NCI-H748 treated with DMSO at 0.1 percent for 48 hours (cell line): ENCODE data around the gene PLEKHF1.

Experiments
- DNase-seq: peaks from one replicate; lab custom pipeline; 2025; lab: John Stamatoyannopoulos, UW

The PLEKHF1 gene

DNA sequence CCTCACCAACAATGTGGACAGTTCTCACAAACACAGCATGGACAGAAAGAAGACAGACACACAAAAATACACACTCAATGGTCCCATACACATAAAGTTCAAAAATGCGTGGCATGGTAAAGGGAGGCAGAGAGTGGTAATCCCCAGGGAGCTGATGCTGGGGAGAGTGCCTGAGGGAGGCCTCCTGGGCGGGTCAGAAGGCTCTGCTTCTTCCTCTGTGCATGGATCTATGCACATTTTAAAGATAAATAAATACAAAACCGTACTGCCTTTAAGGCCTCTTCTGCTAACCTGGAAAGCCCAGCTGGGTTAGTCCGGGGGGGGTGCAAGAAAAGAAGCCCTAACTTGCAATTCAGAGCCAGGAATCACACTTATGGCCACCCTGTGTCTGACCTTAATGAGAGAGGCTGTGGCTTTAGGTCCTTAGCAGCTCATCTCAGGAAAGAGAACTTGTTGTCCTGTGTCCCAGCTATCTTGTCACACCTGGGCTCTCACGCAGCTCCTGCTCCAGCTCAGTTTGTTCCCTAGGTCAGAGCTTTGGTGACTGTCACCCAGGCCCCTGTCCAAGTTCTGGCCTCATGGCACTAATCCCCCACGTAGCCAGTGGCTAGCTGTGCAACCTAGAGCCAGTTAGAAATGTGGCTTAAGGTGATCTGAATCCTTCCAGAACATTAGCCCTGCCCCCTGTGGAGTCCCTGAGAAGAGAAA lies 30.7 kb upstream of the PLEKHF1 start:
- DNase-seq = no peak

DNA sequence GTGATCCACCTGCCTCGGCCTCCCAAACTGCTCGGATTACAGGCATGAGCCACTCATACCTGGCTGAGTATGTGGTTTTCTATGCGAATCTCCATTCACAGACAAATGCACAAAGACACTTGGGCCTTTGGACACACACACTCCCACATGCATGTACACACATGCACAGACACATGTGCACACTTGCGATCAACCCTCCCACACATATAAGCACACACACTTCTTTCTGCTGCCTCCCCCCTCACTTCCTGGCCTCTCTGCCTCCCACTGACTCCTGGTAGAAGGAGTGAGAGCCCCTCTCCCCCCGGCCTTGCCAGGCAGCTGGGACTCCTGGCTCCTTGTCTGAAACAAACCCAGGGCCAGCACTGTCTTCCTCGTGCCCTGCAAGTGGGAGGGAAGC lies 29.3 kb upstream of the PLEKHF1 start:
- no peak for DNase-seq

DNA sequence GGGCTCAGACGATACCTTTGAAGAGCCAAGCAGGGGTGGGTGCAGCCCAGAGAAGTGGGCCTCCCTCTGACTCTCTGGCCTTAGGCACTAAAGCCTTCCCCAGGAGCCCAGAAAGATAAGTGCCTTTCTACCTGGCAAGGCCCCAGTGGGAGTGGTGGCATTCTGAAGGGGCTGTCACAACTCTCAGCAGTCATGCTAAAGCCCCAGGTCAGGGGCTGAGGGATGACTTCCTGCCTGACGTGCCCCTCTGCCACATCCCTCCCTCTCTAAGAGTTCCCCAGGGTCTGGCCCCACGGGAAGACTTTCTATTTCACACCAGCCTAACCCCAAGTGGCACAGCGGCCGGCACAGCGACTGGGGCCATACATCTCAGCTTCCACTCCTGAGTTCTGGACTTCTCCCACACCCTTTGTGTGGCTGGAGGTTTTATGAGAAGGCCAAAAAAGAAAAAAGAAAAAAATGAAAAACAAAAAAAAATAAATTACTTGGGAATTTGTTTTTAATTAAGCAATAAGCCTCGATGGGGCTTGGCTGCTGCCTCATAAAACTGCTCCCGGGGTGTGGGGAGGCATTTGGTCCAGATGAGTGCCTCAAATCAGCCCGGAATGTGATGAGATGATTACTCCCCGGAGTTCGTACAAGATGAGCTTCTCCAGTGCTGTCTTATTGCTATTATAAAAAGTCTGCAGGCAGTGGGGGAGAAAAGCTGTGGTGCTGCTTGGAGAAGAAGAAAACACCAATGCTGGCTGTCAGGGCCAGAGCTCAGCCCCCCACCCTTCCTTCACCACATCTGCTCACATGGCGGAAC lies 28.5 kb upstream of the PLEKHF1 start:
- no peak for DNase-seq

DNA sequence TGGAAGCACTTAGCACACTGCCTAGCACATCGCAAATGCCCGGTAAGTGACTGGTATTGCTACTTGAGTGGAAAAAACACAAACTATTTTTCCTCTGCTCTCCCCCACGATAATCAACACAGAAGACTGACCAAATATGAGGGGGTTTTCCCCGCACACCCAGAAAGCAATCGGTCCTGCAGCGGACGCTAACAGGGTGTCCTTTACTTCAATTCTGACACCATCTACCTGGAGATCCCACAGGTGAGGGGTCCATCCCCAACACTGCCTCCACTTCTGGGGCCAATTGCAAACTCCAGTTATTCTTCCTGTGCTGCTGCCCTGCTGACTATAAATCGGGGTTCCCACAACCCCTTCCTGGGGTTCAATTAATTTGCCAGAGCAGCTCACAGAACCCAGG lies 26.2 kb upstream of the PLEKHF1 start:
- no peak for DNase-seq

DNA sequence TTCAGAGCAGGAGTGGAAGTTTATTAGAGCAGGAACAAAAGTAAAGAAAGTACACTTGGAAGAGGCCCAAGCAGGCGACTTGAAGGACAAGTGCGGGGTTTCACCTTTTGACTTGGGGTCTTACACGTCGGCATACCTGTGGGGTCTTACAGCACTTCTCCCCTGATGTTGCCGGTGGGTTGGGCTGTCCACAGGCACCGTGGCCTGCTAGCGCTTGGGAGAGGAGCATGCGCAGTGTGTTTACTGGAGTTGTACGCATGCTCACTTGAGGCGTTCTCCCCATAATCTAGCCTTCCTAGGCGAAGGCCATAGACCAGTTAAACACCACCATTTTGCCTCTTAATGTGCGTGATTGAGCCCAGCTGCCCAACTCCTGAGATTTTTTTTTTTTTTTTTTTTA lies 25.0 kb upstream of the PLEKHF1 start:
- no peak for DNase-seq

- no peak for DNase-seq
These were observed 23.7 kb upstream of the PLEKHF1 start for GRCh38 chr19:29641597-29641996.

DNA sequence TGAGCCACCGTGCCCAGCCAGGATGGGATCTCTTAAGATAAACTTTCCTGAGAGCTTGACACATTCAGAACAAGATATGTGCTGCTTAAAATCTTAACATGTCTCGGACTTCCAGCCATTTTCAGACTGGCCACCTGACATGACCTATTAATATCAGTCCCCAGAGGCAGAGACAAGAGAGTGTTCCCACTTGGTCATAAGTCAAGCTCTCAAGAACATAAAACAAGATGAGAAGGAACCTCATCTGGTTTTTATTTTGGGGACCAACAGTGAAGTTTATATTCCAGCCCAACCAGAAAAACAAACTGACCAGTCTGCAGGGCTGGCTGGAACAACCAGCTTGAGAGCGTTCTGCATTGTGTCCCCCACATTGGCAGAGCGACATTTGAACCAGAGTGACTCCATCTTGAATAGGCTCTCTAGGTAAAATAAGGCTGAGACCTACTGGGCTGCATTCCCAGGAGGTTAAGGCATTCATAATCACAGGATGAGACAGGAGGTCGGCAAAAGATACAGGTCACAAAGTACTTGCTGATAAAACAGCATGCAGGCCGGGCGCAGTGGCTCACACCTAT lies 21.8 kb upstream of the PLEKHF1 start:
- no peak for DNase-seq

DNA sequence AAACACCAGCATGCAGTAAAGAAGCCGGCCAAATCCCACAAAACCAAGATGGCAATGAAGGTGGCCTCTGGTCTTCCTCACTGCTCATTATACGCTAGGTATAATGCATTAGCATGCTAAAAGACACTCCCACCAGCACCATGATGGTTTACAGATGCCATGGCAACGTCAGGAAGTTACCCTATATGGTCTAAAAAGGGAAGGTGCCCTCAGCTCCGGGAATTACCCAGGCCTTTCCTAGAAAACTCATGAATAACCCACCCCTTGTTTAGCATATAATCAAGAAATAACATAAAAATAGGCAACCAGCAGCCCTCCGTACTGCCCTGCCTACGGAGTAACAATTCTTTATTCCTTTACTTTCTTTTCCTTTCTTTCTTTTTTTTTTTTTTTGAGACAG lies 21.1 kb upstream of the PLEKHF1 start:
- no peak for DNase-seq

- DNase-seq = no peak
These were observed 19.8 kb upstream of the PLEKHF1 start for GRCh38 chr19:29645491-29645867.

DNA sequence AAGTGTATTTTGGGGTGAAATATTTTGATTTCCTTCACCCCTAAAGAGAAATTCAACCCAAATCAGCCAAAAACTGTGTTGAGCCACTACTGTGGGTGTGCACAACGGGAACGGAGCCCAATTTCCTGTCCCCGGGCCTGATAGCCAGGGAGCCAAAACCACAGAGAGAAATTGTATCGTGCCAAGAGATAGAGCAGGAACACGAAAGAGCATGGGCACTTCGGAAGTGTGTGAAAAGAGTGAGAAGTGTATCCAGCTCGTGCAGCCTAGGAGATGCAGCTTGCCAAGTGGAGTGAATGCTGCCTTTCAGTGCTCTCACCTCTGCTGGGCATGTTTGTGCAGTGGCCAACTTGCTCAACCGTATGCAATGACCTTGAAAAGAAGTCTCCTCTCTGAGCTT lies 19.4 kb upstream of the PLEKHF1 start:
- DNase-seq = no peak

DNA sequence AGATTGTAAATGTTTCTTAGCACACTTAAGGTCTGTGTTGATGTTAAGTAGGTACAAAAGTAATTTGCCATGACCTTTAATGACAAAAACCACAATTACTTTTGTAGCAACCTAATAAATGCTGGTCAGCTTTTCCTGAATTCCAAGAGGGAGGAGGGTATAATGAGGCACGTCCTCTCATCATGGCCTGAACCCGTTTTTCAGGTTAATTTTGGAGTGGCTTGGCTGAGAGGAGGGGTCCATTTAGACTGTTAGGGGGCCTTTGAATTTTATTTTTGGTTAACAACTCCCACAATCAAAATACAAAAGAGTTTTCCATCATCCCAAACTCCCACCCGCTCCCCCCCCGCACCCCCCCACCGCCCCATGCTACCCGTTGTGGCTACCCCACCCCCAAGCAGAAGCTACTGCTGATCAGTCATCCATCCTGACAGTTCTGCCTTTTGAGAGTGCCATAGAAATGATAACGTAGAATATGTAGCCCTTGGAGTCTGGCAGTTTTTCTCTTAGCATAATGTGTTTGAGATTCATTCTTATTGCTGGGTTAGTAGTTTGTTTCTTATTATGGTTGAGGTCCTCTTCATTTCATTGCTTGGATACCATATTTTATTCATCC lies 14.4 kb upstream of the PLEKHF1 start:
- DNase-seq = no peak

GRCh38 chr19:29651622-29652394 lies 13.5 kb upstream of the PLEKHF1 start:
- DNase-seq = no peak

DNA sequence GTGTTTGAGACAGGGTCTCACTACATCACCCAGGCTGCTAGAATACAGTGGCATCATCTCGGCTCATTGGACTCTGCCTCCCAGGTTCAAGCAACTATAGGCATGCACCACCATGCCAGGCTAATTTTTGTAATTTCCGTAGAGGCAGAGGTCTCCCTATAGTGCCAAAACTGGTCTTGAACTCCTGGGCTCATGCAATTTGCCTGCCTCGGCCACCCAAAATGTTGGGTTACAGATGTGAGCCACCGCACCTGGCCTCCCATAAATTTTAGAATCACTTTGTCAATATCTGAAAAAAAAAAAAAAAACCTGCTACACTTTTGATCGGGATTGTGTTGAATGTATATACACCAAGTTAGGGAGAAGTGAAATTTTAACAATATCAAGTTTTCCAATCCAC lies 11.9 kb upstream of the PLEKHF1 start:
- DNase-seq = no peak

DNA sequence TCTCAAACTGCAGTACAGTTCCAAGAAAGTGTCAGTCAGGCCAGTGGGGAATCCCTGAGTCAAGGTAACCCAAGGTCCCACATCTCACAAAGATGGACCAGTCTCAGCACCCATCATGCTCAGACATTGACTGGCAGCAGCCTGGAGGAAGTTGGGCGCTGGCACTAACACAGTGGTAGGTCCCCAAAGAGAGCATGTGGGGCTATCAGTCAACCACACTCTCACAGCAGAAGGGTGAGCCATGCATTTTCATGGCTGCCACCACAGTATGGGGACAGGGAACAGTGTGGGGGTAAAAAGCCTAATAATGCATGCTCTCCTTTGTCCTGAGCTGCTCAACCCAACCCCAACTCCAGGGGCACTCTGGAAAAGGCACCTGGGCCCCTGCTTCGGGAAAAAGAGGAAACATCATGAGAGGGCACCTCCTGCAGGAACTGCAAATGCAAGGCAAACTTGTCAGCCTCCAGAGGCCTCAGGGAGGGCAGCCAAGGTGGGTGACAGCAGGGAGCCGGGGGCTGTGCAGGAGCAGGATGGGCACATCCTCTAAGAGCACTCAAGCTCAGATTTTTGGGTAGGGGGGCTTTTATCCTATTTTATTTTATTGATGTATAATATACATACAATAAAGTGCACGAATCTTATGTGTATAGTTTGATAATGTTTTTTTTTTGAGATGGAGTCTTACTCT lies 9.5 kb upstream of the PLEKHF1 start:
- no peak for DNase-seq

DNA sequence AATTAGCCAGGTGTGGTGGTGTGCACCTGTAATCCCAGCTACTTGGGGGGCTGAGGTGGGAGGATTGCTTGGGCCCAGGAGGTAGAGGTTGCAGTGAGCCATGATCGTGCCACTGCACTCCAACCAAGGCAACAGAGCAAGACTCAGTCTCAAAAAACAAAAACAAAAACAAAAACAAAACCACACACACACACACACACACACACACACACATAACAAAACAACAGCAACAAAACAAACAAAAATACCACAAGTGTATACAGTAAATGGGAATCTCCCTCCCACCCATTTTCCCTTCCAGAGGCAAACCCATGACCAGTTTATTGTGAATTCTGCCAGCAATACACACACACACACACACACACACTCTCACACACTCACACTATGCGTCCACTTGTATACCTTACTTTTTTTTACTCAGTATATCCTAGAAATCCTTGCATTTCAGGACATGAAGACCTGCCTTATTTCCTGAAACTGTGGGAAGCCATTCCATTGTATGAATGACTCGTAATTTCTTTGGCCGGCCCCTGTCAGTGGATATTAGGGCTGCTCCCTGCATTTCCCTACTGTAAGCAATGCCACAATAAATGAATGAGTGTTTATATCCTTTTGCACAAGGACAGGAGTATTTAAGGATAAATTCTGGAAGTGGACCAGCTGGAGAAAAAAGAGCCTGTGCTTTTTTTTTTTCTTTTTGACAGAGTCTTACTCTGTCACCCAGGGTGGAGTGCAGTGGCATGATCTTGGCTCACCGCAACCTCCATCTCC lies 6.9 kb upstream of the PLEKHF1 start:
- DNase-seq = no peak

GRCh38 chr19:29660835-29661234 lies 4.4 kb upstream of the PLEKHF1 start:
- no peak for DNase-seq

GRCh38 chr19:29662278-29662603 lies 3.0 kb upstream of the PLEKHF1 start:
- DNase-seq = no peak

DNA sequence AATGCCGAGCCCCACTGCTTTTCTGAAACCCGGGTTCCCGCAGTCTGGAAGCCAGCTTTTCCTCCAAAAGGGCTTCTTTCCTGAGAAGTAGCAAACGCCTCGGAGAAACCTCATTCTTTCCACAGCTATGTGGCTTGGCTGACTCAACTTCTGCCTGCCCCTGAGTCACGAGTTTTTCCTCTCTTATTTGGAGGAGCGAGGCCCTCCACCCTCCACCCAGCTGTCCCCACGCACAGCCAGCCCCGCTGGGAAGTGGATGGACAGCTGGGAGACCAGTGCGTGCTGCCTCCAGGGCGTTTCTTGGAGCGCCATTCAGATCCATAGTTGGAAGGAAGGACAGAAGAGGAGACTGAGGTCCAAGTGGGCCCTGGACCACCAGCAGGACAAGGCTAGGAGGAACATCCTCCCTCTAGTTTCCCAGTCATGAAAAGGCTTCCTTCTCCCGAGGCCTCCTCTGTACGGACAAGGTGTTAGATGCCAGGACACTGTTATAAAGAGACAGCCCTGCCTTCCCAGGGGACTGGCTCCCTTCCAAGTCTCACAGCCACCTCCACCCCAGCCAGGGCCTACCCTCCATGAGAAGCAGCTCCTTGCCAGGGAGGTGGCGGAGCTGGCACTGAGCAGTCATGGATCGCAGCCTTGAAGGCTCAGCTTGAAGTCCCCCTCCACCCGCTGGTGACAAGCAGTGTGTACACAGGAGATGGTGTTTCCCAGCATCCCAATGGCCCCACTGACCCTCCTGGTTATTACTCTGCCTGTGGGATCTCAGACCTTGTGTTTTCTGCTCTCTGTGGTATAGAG lies 2.5 kb upstream of the PLEKHF1 start:
- no peak for DNase-seq

DNA sequence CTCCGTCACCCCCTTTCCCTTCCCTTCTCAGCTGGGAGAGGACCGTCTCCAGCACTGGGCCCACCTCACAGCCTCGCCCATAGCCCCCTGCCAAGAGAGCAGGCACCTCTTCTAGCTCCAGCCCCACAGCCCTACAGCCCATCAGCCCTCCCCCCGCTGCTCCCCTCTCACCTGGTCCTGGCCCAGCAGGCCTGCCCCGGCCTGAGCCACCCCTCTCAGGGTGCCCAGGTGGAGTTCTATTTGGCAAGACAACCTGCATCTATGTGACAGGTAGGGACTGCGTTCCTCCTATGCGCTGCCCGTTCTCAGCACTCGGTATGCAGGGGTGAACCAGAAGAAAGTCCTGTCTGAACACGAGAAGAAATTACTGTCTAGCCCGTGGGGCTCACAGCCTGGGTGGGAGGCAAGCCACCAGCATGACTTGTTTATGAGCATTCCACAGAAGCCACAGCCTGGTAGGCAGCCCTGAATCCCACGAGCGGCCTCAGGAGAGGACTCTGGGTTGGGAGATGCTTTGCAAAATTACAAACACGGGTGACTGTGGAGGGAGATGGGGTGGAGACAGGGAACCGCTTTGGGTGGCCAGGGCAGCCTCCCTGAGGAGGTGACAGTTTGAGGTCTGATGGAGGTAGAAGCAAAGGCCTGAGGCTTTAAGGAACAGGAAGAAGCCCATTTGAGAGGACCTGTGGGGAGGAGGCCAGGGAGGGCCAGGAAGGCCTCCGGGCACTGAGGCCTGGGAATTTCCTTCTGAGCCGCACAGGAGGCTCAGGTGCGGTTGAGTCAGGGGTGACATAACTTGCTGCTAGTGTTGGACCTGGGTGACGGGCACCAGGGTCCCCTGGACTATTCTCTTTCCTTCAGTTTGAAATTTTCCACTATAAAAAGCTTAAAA lies 1.2 kb upstream of the PLEKHF1 start:
- DNase-seq = no peak
